HepG2 (cell line): ENCODE results near the gene LEMD1. TPM values are rescaled to one million over a fixed set of nuclear protein-coding genes. Genes with fewer than 3 reads are reported as not detected.
A peak's percentile ranks its signal among the peaks of the same experiment; 100 is the strongest.

Source experiments
- ATAC-seq: fragments of 200-7000 bp; cut with Tn5 transposase; 3 replicates; pipeline ENCODE4 v1.9.1; 2020; ENCODE audit warnings: mild to moderate bottlenecking, moderate library complexity
- BruUV-seq: library from RNA; stranded (reverse); fragments of 400-500 nt; replicated peaks from 2 replicates; lab custom pipeline; 2021; lab: Mats Ljungman, UMichigan
- CTCF ChIA-PET: fragments of 300-600 bp; formaldehyde crosslinking; extraction: SDS; loops from one replicate; lab custom pipeline; 2021; ENCODE audit warnings: low total read pairs, inconsistent platforms, low intra/inter-chr PET ratio; lab: Yijun Ruan, JAX
- POLR2A ChIA-PET: fragments of 350-600 bp; sonication (Branson Sonifier 250); formaldehyde crosslinking; loops from one replicate; lab custom pipeline; 2020; ENCODE audit warnings: antibody characterized with exemption, inconsistent platforms; lab: Yijun Ruan, JAX
- DNase-seq: peaks from one replicate; pipeline ENCODE4 v3.0.0-alpha.2; 2015; ENCODE audit warnings: low spot score
- FAIRE-seq: peaks from 3 replicates; lab custom pipeline; 2011; peaks lifted over from hg19 to GRCh38; lab: Jason Lieb, UNC
- H2AFZ ChIP-seq: one replicate; pipeline ENCODE4 v1.6.1; 2011; ENCODE audit warnings: low read length, inconsistent platforms
- H3K27ac ChIP-seq: fragments of 300-600 bp; 3 replicates; pipeline ENCODE4 v1.8.0; 2011; ENCODE audit warnings: mixed run types, mild to moderate bottlenecking, mixed read lengths, low read length, inconsistent platforms; ENCODE audit not compliant: insufficient read depth; ENCODE audit errors: extremely low read length
- H3K27me3 ChIP-seq, 2 experiments: fragments of 200-600 bp in 1 of 2; 2 replicates in 1 of 2; 3 replicates in 1 of 2; pipeline versions ENCODE4 v1.6.0 to v1.8.0; 2011; ENCODE audit warnings: low read length in 2 of 2, mild to moderate bottlenecking in 2 of 2, moderate library complexity in 2 of 2, inconsistent platforms in 1 of 2; ENCODE audit not compliant: insufficient read depth in 2 of 2, control insufficient read depth in 1 of 2
- H3K36me3 ChIP-seq, 2 experiments: fragments of 200-600 bp in 1 of 2; replicated peaks in 1 of 2; 2 replicates in 1 of 2; 3 replicates in 1 of 2; pipeline versions ENCODE4 v1.5.1 to v1.8.0; 2011; ENCODE audit warnings: low read length in 2 of 2, inconsistent platforms in 1 of 2; ENCODE audit not compliant: insufficient read depth in 2 of 2, control insufficient read depth in 1 of 2
- H3K4me1 ChIP-seq: 2 replicates; pipeline ENCODE4 v1.5.1; 2012; ENCODE audit warnings: low read length, inconsistent platforms; ENCODE audit not compliant: insufficient read depth
- H3K4me2 ChIP-seq: 2 replicates; pipeline ENCODE4 v1.6.0; 2011; ENCODE audit warnings: low read depth, low read length, inconsistent platforms
- H3K4me3 ChIP-seq, 3 experiments: fragments of 200-600 bp in 1 of 3; sonication (generic), shearing (Covaris generic) in 1 of 3; replicated peaks in 1 of 3; 2 replicates each; pipeline ENCODE4 v1.5.1; 2011 to 2016; ENCODE audit warnings: low read length in 3 of 3, inconsistent platforms in 2 of 3, low read depth in 2 of 3, mild to moderate bottlenecking in 2 of 3, control low read depth in 1 of 3, mixed read lengths in 1 of 3; ENCODE audit not compliant: insufficient read depth in 1 of 3
- H3K79me2 ChIP-seq: one replicate; pipeline ENCODE4 v1.6.1; 2011; ENCODE audit warnings: low read length, inconsistent platforms; ENCODE audit not compliant: insufficient read depth
- H3K9ac ChIP-seq: 2 replicates; pipeline ENCODE4 v1.6.0; 2011; ENCODE audit warnings: mild to moderate bottlenecking, low read depth, low read length, inconsistent platforms; ENCODE audit not compliant: insufficient read depth
- H3K9me3 ChIP-seq: 2 replicates; pipeline ENCODE4 v1.5.1; 2012; ENCODE audit warnings: mild to moderate bottlenecking, low read length
- H4K20me1 ChIP-seq: 2 replicates; pipeline ENCODE4 v1.6.0; 2011; ENCODE audit warnings: inconsistent platforms, mild to moderate bottlenecking, low read length, moderate library complexity; ENCODE audit not compliant: insufficient read depth
- CTCF ChIP-seq: sonication (generic); formaldehyde crosslinking; IDR thresholded peaks from 2 replicates; pipeline ENCODE4 v1.5.0; 2020; ENCODE audit warnings: mild to moderate bottlenecking, missing genetic modification reagents, moderate library complexity
- JARID2 ChIP-seq: sonication (generic); formaldehyde crosslinking; IDR thresholded peaks from 2 replicates; pipeline ENCODE4 v1.8.1; 2023; ENCODE audit warnings: missing genetic modification reagents, inconsistent platforms; ENCODE audit not compliant: insufficient replicate concordance
- MIER2 ChIP-seq: IDR thresholded peaks from 2 replicates; pipeline ENCODE4 v1.6.1; 2016; ENCODE audit warnings: missing biosample characterization, missing genetic modification reagents
- RBM22 ChIP-seq: fragments of 200-400 bp; formaldehyde crosslinking; optimal IDR thresholded peaks from 2 replicates; pipeline ENCODE3; 2017; ENCODE audit warnings: mild to moderate bottlenecking, low read length, moderate library complexity
- STAG1 ChIP-seq: sonication (generic); formaldehyde crosslinking; IDR thresholded peaks from 2 replicates; pipeline ENCODE4 v1.4.0; 2020; ENCODE audit warnings: missing genetic modification reagents
- TEAD3 ChIP-seq: optimal IDR thresholded peaks from 2 replicates; pipeline ENCODE3; 2016; ENCODE audit warnings: borderline replicate concordance
- XRCC5 ChIP-seq: fragments of 200-400 bp; formaldehyde crosslinking; optimal IDR thresholded peaks from 2 replicates; pipeline ENCODE3; 2017; ENCODE audit warnings: mild to moderate bottlenecking, low read length
- WGBS: methylation state at CpG from one replicate; pipeline ENCODE4 v1.1.6; 2017; ENCODE audit warnings: low lambda C conversion rate; 5-methylcytosine and 5-hydroxymethylcytosine counted together
- in situ Hi-C: cut with HindIII; loops from 2 replicates; pipeline ENCODE4 v1.10.0; 2017; ENCODE audit warnings: low pct_unique_long_range_greater_than_20kb; ENCODE audit not compliant: extremely low pct_ligation_motif_present
- intact Hi-C: fragments of 100-400 bp; cut with micrococcal nuclease; formaldehyde crosslinking; loops from one replicate; pipeline ENCODE4 v1.10.0; 2022; ENCODE audit not compliant: unreplicated experiment
- polyA plus RNA-seq, 8 experiments: library from polyadenylated mRNA; depleted of rRNA in 3 of 8; stranded (reverse) in 7 of 8; unstranded in 1 of 8; fragments of >200 nt; fragmentation: Illumina TruSeq in 4 of 8; extraction: Trizol in 4 of 8; gene quantifications; 2 replicates each; pipeline versions ENCODE4 v1.2.1 to v1.2.3, GENCODE V29; 2011 to 2016; ENCODE audit warnings: low read depth in 4 of 8, missing spikeins in 1 of 8, mixed read lengths in 1 of 8; ENCODE audit not compliant: insufficient read depth in 1 of 8
- total RNA-seq, 5 experiments: library from RNA; depleted of rRNA; stranded (reverse); fragments of >200 nt; fragmentation: Illumina TruSeq; extraction: Trizol; gene quantifications; 2 replicates each; pipeline ENCODE4 v1.2.3, GENCODE V29; 2016; ENCODE audit warnings: low read depth in 1 of 5
- TF ChIP-seq, protein P1 (sequence below), 2 experiments: IDR thresholded peaks; 2 replicates each; pipeline ENCODE4 v1.6.1; 2011 to 2012; ENCODE audit warnings: low read length in 2 of 2, borderline replicate concordance in 1 of 2, low read depth in 1 of 2, mild to moderate bottlenecking in 1 of 2, moderate library complexity in 1 of 2
- TF ChIP-seq, protein P2 (sequence below): sonication (generic); formaldehyde crosslinking; IDR thresholded peaks from 2 replicates; pipeline ENCODE4 v1.4.0; 2020; ENCODE audit warnings: missing genetic modification reagents

Gene LEMD1
- total and polyA plus RNA-seq, 2 of the 13 experiments (the other 11 are each of a cell fraction or from before 2014, with no cell fraction given), result 1.4 to 2.3 TPM

- H3K27me3 ChIP-seq, result peaks cover 0 to 70% of the 10 kb centered on the region in 2 experiments; a peak in 4 of 5 replicates
- no peaks in the 10 kb centered on the region for H3K36me3 ChIP-seq
- no peak overlapping the region for H3K27ac ChIP-seq
- no peak overlapping the region for H3K4me2 ChIP-seq
- 4% methylated on average over 2 of the region's 6 CpGs for WGBS
- no peak overlapping the region for H3K9ac ChIP-seq
- H4K20me1 ChIP-seq, result no peaks in the 10 kb centered on the region
- H3K4me1 ChIP-seq, result peaks cover 46% of the 10 kb centered on the region
- ChIA-PET POLR2A (interaction anchor here (1.0 to 1.1 kb wide), 2 partner anchors 14 to 16 kb away, joined by 3 to 6 read pairs; no protein-coding TSS in a partner anchor), CTCF (interaction anchor here (0.7 to 1.6 kb wide), 2 partner anchors 32 to 58 kb away, joined by 3 to 8 read pairs; no protein-coding TSS in a partner anchor)
- H2AFZ ChIP-seq, result no peak overlapping the region
- DNase-seq (no peak), ATAC-seq (peak; percentile 27; the same call in 2 of the 3 replicates), FAIRE-seq (peak; percentile 15)
- intact Hi-C loops (loop anchor here (2.0 to 10.0 kb wide), 2 partner anchors 58 to 120 kb away; no protein-coding TSS in a partner anchor), in situ Hi-C loops (no loop called here)
- H3K79me2 ChIP-seq, result no peaks in the 10 kb centered on the region
- TF ChIP-seq, protein P1, sequence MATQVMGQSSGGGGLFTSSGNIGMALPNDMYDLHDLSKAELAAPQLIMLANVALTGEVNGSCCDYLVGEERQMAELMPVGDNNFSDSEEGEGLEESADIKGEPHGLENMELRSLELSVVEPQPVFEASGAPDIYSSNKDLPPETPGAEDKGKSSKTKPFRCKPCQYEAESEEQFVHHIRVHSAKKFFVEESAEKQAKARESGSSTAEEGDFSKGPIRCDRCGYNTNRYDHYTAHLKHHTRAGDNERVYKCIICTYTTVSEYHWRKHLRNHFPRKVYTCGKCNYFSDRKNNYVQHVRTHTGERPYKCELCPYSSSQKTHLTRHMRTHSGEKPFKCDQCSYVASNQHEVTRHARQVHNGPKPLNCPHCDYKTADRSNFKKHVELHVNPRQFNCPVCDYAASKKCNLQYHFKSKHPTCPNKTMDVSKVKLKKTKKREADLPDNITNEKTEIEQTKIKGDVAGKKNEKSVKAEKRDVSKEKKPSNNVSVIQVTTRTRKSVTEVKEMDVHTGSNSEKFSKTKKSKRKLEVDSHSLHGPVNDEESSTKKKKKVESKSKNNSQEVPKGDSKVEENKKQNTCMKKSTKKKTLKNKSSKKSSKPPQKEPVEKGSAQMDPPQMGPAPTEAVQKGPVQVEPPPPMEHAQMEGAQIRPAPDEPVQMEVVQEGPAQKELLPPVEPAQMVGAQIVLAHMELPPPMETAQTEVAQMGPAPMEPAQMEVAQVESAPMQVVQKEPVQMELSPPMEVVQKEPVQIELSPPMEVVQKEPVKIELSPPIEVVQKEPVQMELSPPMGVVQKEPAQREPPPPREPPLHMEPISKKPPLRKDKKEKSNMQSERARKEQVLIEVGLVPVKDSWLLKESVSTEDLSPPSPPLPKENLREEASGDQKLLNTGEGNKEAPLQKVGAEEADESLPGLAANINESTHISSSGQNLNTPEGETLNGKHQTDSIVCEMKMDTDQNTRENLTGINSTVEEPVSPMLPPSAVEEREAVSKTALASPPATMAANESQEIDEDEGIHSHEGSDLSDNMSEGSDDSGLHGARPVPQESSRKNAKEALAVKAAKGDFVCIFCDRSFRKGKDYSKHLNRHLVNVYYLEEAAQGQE (IDR thresholded peaks at IDR 0.05; ENCODE audit: borderline replicate concordance in 1 of 2, low read depth in 1 of 2, low read length in 2 of 2), result 0 out of 4 replicates have a peak, but pooled peaks of 1 of the 2 experiments have one; percentile 12
- no peak for TF ChIP-seq RBM22
- TF ChIP-seq, protein P2, sequence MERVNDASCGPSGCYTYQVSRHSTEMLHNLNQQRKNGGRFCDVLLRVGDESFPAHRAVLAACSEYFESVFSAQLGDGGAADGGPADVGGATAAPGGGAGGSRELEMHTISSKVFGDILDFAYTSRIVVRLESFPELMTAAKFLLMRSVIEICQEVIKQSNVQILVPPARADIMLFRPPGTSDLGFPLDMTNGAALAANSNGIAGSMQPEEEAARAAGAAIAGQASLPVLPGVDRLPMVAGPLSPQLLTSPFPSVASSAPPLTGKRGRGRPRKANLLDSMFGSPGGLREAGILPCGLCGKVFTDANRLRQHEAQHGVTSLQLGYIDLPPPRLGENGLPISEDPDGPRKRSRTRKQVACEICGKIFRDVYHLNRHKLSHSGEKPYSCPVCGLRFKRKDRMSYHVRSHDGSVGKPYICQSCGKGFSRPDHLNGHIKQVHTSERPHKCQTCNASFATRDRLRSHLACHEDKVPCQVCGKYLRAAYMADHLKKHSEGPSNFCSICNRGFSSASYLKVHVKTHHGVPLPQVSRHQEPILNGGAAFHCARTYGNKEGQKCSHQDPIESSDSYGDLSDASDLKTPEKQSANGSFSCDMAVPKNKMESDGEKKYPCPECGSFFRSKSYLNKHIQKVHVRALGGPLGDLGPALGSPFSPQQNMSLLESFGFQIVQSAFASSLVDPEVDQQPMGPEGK, result peak; percentile 85
- TF ChIP-seq XRCC5, result peak; percentile 49
- 0 out of 2 replicates have a peak, but pooled peaks have one; percentile 40 for TF ChIP-seq MIER2 (CRISPR knock-in tag)
- no peak for TF ChIP-seq JARID2
- TF ChIP-seq STAG1 (CRISPR knock-in tag), result peak; percentile 60
- TF ChIP-seq TEAD3 (CRISPR knock-in tag), result peak; percentile 48
- peak; percentile 58 for TF ChIP-seq CTCF
- BruUV-seq, result no TSS peak
- no peaks in the 10 kb centered on the region for H3K9me3 ChIP-seq
- no peak overlapping the region for H3K4me3 ChIP-seq
Observed at GRCh38 chr1:205454903-205455335, 33.1 kb upstream of the LEMD1 start.
